ENCODE measurements around the gene MED26.

DNA sequence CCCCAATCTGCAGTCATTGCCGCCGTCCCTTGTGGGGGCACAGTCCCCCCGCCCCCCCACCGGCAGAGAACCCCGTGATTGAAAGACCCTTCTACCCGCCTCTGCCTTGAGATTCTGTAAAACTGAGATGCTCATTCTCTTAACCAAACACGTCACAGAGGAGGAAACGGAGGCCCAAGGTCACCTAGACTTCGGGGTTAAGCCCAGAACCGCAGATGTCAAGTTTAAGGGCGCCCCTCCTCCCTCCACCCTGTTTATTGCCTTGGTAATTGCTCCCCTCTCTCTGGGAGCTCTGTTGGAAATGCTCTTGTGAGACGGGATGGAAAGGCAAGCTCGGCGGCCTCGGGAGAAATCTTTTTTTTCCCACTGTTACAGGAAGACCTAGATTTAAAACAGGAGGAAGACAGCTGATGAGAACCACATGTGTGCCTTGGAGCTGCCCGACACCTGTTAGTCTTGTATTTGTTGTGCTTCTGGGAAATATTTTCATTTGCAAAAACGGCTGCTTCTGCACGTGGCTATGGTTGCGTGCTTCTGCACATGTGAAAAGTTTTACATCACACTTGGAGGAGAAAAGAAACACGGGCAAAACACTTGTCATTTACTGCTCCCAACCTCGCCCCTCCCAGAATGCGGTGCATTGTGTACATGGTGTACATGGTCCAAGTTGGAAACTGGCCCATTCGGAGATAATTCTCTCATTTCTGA is 1.1 kb upstream of the MED26 start:
- TF ChIP-seq, protein P1, sequence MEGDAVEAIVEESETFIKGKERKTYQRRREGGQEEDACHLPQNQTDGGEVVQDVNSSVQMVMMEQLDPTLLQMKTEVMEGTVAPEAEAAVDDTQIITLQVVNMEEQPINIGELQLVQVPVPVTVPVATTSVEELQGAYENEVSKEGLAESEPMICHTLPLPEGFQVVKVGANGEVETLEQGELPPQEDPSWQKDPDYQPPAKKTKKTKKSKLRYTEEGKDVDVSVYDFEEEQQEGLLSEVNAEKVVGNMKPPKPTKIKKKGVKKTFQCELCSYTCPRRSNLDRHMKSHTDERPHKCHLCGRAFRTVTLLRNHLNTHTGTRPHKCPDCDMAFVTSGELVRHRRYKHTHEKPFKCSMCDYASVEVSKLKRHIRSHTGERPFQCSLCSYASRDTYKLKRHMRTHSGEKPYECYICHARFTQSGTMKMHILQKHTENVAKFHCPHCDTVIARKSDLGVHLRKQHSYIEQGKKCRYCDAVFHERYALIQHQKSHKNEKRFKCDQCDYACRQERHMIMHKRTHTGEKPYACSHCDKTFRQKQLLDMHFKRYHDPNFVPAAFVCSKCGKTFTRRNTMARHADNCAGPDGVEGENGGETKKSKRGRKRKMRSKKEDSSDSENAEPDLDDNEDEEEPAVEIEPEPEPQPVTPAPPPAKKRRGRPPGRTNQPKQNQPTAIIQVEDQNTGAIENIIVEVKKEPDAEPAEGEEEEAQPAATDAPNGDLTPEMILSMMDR (IDR thresholded peaks at IDR 0.05) = no peak
- no peak for TF ChIP-seq POLR2AphosphoS5 (IDR thresholded peaks at IDR 0.05; ENCODE audit: insufficient read depth in 1 of 2, low read depth in 1 of 2)
- no peak for TF ChIP-seq POLR2A (IDR thresholded peaks at IDR 0.05)

All from vagina (tissue), 2 donors.